PC-9 (cell line): ENCODE data around the gene MALRD1. TPM values are rescaled to one million over a fixed set of nuclear protein-coding genes. Genes with fewer than 3 reads are reported as not detected.

ENCODE experiments used
- BruUV-seq: library from RNA; stranded (reverse); fragments of 400-500 nt; replicated peaks from 2 replicates; lab custom pipeline; 2021; lab: Mats Ljungman, UMichigan
- CTCF ChIA-PET: fragments of 300-600 bp; sonication (Branson Sonifier 250); formaldehyde crosslinking; loops from one replicate; lab custom pipeline; 2022; ENCODE audit warnings: antibody characterized with exemption; lab: Charles Lee
- POLR2A ChIA-PET: fragments of 300-600 bp; sonication (Branson Sonifier 250); formaldehyde crosslinking; loops from one replicate; lab custom pipeline; 2022; ENCODE audit warnings: antibody characterized with exemption; ENCODE audit not compliant: unreplicated experiment; lab: Charles Lee
- DNase-seq, 2 experiments: peaks; one replicate each; pipeline versions ENCODE4 v3.0.0 to v3.0.0-alpha.2; 2015 to 2022; ENCODE audit warnings: mixed read lengths in 1 of 2
- H2AFZ ChIP-seq: fragments of 200-600 bp; sonication (generic); 2 replicates; pipeline ENCODE4 v1.8.1; 2017; ENCODE audit warnings: antibody characterized with exemption
- H3F3A ChIP-seq: fragments of 200-600 bp; sonication (generic); 2 replicates; pipeline ENCODE4 v1.8.1; 2017; ENCODE audit warnings: antibody characterized with exemption, mild to moderate bottlenecking, low read depth; ENCODE audit not compliant: insufficient read depth
- H3K27ac ChIP-seq: fragments of 200-600 bp; sonication (generic); 2 replicates; pipeline ENCODE4 v1.6.1; 2016; ENCODE audit warnings: mixed run types
- H3K27me3 ChIP-seq: fragments of 200-600 bp; sonication (generic); 2 replicates; pipeline ENCODE4 v1.6.1; 2016; ENCODE audit warnings: low read depth, mixed run types; ENCODE audit not compliant: insufficient read depth
- H3K36me3 ChIP-seq: fragments of 200-600 bp; sonication (generic); 2 replicates; pipeline ENCODE4 v1.6.1; 2016; ENCODE audit warnings: low read depth, mixed run types
- H3K4me1 ChIP-seq: fragments of 200-600 bp; sonication (generic); replicated peaks from 2 replicates; pipeline ENCODE4 v1.6.1; 2016; ENCODE audit warnings: mixed run types; ENCODE audit not compliant: insufficient read depth
- H3K4me2 ChIP-seq: fragments of 200-600 bp; sonication (generic); 2 replicates; pipeline ENCODE4 v1.6.1; 2017; ENCODE audit warnings: mixed run types
- H3K4me3 ChIP-seq: fragments of 200-600 bp; sonication (generic); 2 replicates; pipeline ENCODE4 v1.6.1; 2016; ENCODE audit warnings: mixed run types
- H3K79me2 ChIP-seq: fragments of 200-600 bp; sonication (generic); 2 replicates; pipeline ENCODE4 v1.6.1; 2017; ENCODE audit warnings: low read depth, mixed run types
- H3K9me2 ChIP-seq: fragments of 200-600 bp; sonication (generic); 2 replicates; pipeline ENCODE4 v1.8.1; 2017; ENCODE audit warnings: mild to moderate bottlenecking; ENCODE audit not compliant: insufficient read depth
- H3K9me3 ChIP-seq: fragments of 200-600 bp; sonication (generic); 2 replicates; pipeline ENCODE4 v1.8.1; 2016; ENCODE audit warnings: low read depth; ENCODE audit not compliant: insufficient read depth
- H4K20me1 ChIP-seq: fragments of 200-600 bp; sonication (generic); 2 replicates; pipeline ENCODE4 v1.8.1; 2017; ENCODE audit not compliant: insufficient read depth
- CTCF ChIP-seq: fragments of 200-600 bp; sonication (generic); conservative IDR thresholded peaks from 2 replicates; pipeline ENCODE4 v1.6.1; 2017; ENCODE audit warnings: mixed run types, antibody characterized with exemption, mild to moderate bottlenecking, moderate library complexity
- EZH2 ChIP-seq: fragments of 200-600 bp; sonication (generic); IDR thresholded peaks from 2 replicates; pipeline ENCODE4 v1.8.0; 2017; ENCODE audit warnings: antibody characterized with exemption, low read depth
- intact Hi-C: fragments of 100-400 bp; cut with micrococcal nuclease; formaldehyde crosslinking; loops from one replicate; pipeline ENCODE4 v1.10.0; 2022; ENCODE audit not compliant: unreplicated experiment
- total RNA-seq: library from RNA; stranded (reverse); gene quantifications from 2 replicates; pipeline ENCODE4 v1.2.3, GENCODE V29; 2021

The MALRD1 gene
- total RNA-seq, 1 experiment from 2014 or later: not detected

DNA sequence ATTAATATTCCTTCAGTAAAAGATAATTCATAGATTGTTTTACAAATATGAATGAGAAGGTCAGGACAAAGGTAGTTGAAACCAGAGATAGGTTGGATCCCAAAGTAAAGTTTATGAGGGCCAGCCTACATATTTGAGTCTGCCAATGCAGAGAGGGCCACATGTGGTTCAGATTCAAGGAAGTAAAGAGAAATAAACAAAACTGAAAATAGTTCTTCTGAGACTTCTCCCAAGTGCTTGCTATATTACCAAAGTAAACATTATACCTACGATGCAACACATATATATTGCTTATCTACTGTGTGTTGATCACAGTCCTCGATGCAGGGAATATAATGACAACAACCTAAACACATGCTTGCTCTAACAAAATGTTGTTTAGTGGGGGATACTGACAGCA lies 109.8 kb downstream of the MALRD1 start:
- Histone ChIP-seq H3F3A (no peaks in the 10 kb centered on the region), H3K27ac (no peak overlapping the region), H2AFZ (no peak overlapping the region), H3K36me3 (no peaks in the 10 kb centered on the region), H3K4me1 (no peaks in the 10 kb centered on the region), H3K4me3 (no peak overlapping the region), H3K9me3 (no peaks in the 10 kb centered on the region), H4K20me1 (no peaks in the 10 kb centered on the region), H3K4me2 (no peak overlapping the region), H3K9me2 (no peaks in the 10 kb centered on the region), H3K27me3 (no peaks in the 10 kb centered on the region; the same call in 1 of the 2 replicates), H3K79me2 (no peaks in the 10 kb centered on the region)
- intact Hi-C loops: no loop called here
- no peak for DNase-seq
- ChIA-PET CTCF (no interaction called here), POLR2A (no interaction called here)
- BruUV-seq: no TSS peak
- TF ChIP-seq CTCF: no peak

GRCh38 chr10:19158870-19159269 lies 110.3 kb downstream of the MALRD1 start:
- Histone ChIP-seq H3K9me2 (no peaks in the 10 kb centered on the region), H3K79me2 (no peaks in the 10 kb centered on the region), H3K27ac (no peak overlapping the region), H3K4me1 (no peaks in the 10 kb centered on the region), H3K36me3 (no peaks in the 10 kb centered on the region), H2AFZ (no peak overlapping the region), H3K4me3 (no peak overlapping the region), H3K4me2 (no peak overlapping the region), H3K9me3 (no peaks in the 10 kb centered on the region), H3K27me3 (no peaks in the 10 kb centered on the region; the same call in 1 of the 2 replicates), H3F3A (no peaks in the 10 kb centered on the region), H4K20me1 (no peaks in the 10 kb centered on the region)
- BruUV-seq: no TSS peak
- TF ChIP-seq CTCF (no peak), EZH2 (no peak)
- ChIA-PET POLR2A (no interaction called here), CTCF (no interaction called here)
- no peak for DNase-seq
- intact Hi-C loops: no loop called here

GRCh38 chr10:19164461-19164860 lies 115.9 kb downstream of the MALRD1 start:
- CTCF ChIA-PET: no interaction called here
- TF ChIP-seq CTCF: no peak
- no peak for TF ChIP-seq EZH2
- Histone ChIP-seq H3K9me3 (no peaks in the 10 kb centered on the region), H3K27me3 (no peaks in the 10 kb centered on the region), H3K27ac (no peak overlapping the region), H3K4me1 (no peaks in the 10 kb centered on the region), H3K4me2 (no peak overlapping the region), H3K79me2 (no peaks in the 10 kb centered on the region), H3K9me2 (no peaks in the 10 kb centered on the region), H4K20me1 (no peaks in the 10 kb centered on the region), H2AFZ (no peak overlapping the region), H3K36me3 (no peaks in the 10 kb centered on the region), H3F3A (no peaks in the 10 kb centered on the region), H3K4me3 (no peak overlapping the region)
- POLR2A ChIA-PET: no interaction called here
- no peak for DNase-seq
- intact Hi-C loops: no loop called here
- BruUV-seq: no TSS peak
